ENCODE measurements around the gene PCBP2. TPM values are rescaled to one million over a fixed set of nuclear protein-coding genes. Genes with fewer than 3 reads are reported as not detected.

Gene PCBP2
- total and polyA plus RNA-seq, 4 experiments from 2014 or later: 88.0 to 858 (median 483) TPM

- Mint-ChIP-seq H3K27me3 (no peaks in the 10 kb centered on the region), H3K27ac (peak overlapping the region in 2 of 7 donors; percentile 4 to 48), H3K36me3 (peaks cover 15 to 53% of the 10 kb centered on the region in 2 donors), H3K9me3 (no peaks in the 10 kb centered on the region), H3K4me1 (peaks cover 4 to 13% (median 5%) of the 10 kb centered on the region in 4 donors), H3K4me3 (no peak overlapping the region)
- Histone ChIP-seq H3K36me3 (ENCODE audit: insufficient read depth, low read length) (peaks cover 19% of the 10 kb centered on the region), H3K27me3 (ENCODE audit: insufficient read depth, low read length) (no peaks in the 10 kb centered on the region), H3K9me3 (ENCODE audit: control insufficient read depth in 1 of 2, low read length in 2 of 2) (no peaks in the 10 kb centered on the region), H3K4me1 (ENCODE audit: insufficient read depth, low read length) (peaks cover 10% of the 10 kb centered on the region), H3K4me3 (ENCODE audit: low read length in 2 of 2) (no peak overlapping the region), H3K27ac (ENCODE audit: low read depth, low read length) (no peak overlapping the region)
- intact Hi-C loops (cut with micrococcal nuclease): no loop called here
- no peak for DNase-seq
- ChIA-PET CTCF (ENCODE audit: partially characterized antibody) (interaction anchor here (0.7 to 7.1 kb wide), 13 partner anchors 9 to 187 kb away, joined by 3 to 93 read pairs (median 13); partner anchors contain the start of genes AMHR2 and TARBP2), POLR2A (ENCODE audit: partially characterized antibody) (interaction anchor here (0.9 to 3.4 kb wide), 4 partner anchors 11 to 304 kb away, joined by 3 to 36 read pairs (median 4); partner anchors contain the start of genes MAP3K12, PRR13 and TARBP2)
Measured at GRCh38 chr12:53510181-53510812, 58.4 kb downstream of the PCBP2 start.

GRCh38 chr12:53513712-53514410 lies 62.0 kb downstream of the PCBP2 start:
- Histone ChIP-seq H3K4me3 (ENCODE audit: low read length in 2 of 2) (no peak overlapping the region), H3K27me3 (ENCODE audit: insufficient read depth, low read length) (no peaks in the 10 kb centered on the region), H3K27ac (ENCODE audit: low read depth, low read length) (no peak overlapping the region), H3K4me1 (ENCODE audit: insufficient read depth, low read length) (peaks cover 3% of the 10 kb centered on the region), H3K9me3 (ENCODE audit: control insufficient read depth in 1 of 2, low read length in 2 of 2) (no peaks in the 10 kb centered on the region), H3K36me3 (ENCODE audit: insufficient read depth, low read length) (peaks cover 49% of the 10 kb centered on the region)
- peaks cover 0 to 4% (median under 1%) of the 10 kb centered on the region in 4 donors for H3K4me1 Mint-ChIP-seq
- intact Hi-C loops (cut with micrococcal nuclease): no loop called here
- CTCF ChIA-PET (ENCODE audit: partially characterized antibody): interaction anchor here (1.0 to 7.1 kb wide), 3 partner anchors 37 to 161 kb away, joined by 3 to 93 read pairs (median 3); no protein-coding TSS in a partner anchor
- H3K9me3 Mint-ChIP-seq: no peaks in the 10 kb centered on the region
- H3K27ac Mint-ChIP-seq: peak overlapping the region in 6 of 7 donors; percentile 27 to 79 (median 38)
- no peak for DNase-seq
- no peaks in the 10 kb centered on the region for H3K27me3 Mint-ChIP-seq
- peak overlapping the region in 1 of 8 donors; percentile 37 for H3K4me3 Mint-ChIP-seq
- POLR2A ChIA-PET (ENCODE audit: partially characterized antibody): no interaction called here
- peaks cover 22 to 54% of the 10 kb centered on the region in 2 donors for H3K36me3 Mint-ChIP-seq

- Histone ChIP-seq H3K27ac (ENCODE audit: low read depth, low read length) (no peak overlapping the region), H3K4me3 (ENCODE audit: low read length in 2 of 2) (no peak overlapping the region), H3K9me3 (ENCODE audit: control insufficient read depth in 1 of 2, low read length in 2 of 2) (no peaks in the 10 kb centered on the region), H3K36me3 (ENCODE audit: insufficient read depth, low read length) (peaks cover 49% of the 10 kb centered on the region), H3K27me3 (ENCODE audit: insufficient read depth, low read length) (no peaks in the 10 kb centered on the region), H3K4me1 (ENCODE audit: insufficient read depth, low read length) (no peaks in the 10 kb centered on the region)
- H3K4me1 Mint-ChIP-seq: no peaks in the 10 kb centered on the region
- no peaks in the 10 kb centered on the region for H3K9me3 Mint-ChIP-seq
- DNase-seq: no peak
- peak overlapping the region in 3 of 7 donors; percentile 29 to 54 (median 36) for H3K27ac Mint-ChIP-seq
- no peak overlapping the region for H3K4me3 Mint-ChIP-seq
- POLR2A ChIA-PET (ENCODE audit: partially characterized antibody): no interaction called here
- no peaks in the 10 kb centered on the region for H3K27me3 Mint-ChIP-seq
- CTCF ChIA-PET (ENCODE audit: partially characterized antibody): interaction anchor here (1.0 to 1.3 kb wide), 2 partner anchors 37 to 162 kb away, joined by 3 to 4 read pairs; no protein-coding TSS in a partner anchor
- intact Hi-C loops (cut with micrococcal nuclease): no loop called here
- H3K36me3 Mint-ChIP-seq: peaks cover 22 to 60% of the 10 kb centered on the region in 2 donors
Measured at GRCh38 chr12:53514628-53515290, 62.9 kb downstream of the PCBP2 start.

GRCh38 chr12:53515291-53515680 lies 63.4 kb downstream of the PCBP2 start:
- ChIA-PET POLR2A (ENCODE audit: partially characterized antibody) (no interaction called here), CTCF (ENCODE audit: partially characterized antibody) (interaction anchor here (1.3 kb wide), 1 partner anchor 163 kb away, joined by 4 read pairs; no protein-coding TSS in a partner anchor)
- intact Hi-C loops (cut with micrococcal nuclease): no loop called here
- Mint-ChIP-seq H3K4me3 (no peak overlapping the region), H3K27me3 (no peaks in the 10 kb centered on the region), H3K36me3 (peaks cover 27 to 62% of the 10 kb centered on the region in 2 donors), H3K27ac (no peak overlapping the region), H3K9me3 (no peaks in the 10 kb centered on the region), H3K4me1 (no peaks in the 10 kb centered on the region)
- Histone ChIP-seq H3K4me3 (ENCODE audit: low read length in 2 of 2) (no peak overlapping the region), H3K9me3 (ENCODE audit: control insufficient read depth in 1 of 2, low read length in 2 of 2) (no peaks in the 10 kb centered on the region), H3K36me3 (ENCODE audit: insufficient read depth, low read length) (peaks cover 51% of the 10 kb centered on the region), H3K27ac (ENCODE audit: low read depth, low read length) (no peak overlapping the region), H3K4me1 (ENCODE audit: insufficient read depth, low read length) (no peaks in the 10 kb centered on the region), H3K27me3 (ENCODE audit: insufficient read depth, low read length) (no peaks in the 10 kb centered on the region)
- DNase-seq: no peak

- Histone ChIP-seq H3K9me3 (ENCODE audit: control insufficient read depth in 1 of 2, low read length in 2 of 2) (no peaks in the 10 kb centered on the region), H3K4me1 (ENCODE audit: insufficient read depth, low read length) (no peaks in the 10 kb centered on the region), H3K36me3 (ENCODE audit: insufficient read depth, low read length) (peaks cover 66% of the 10 kb centered on the region), H3K4me3 (ENCODE audit: low read length in 2 of 2) (no peak overlapping the region), H3K27ac (ENCODE audit: low read depth, low read length) (no peak overlapping the region), H3K27me3 (ENCODE audit: insufficient read depth, low read length) (no peaks in the 10 kb centered on the region)
- DNase-seq: no peak
- H3K9me3 Mint-ChIP-seq: no peaks in the 10 kb centered on the region
- ChIA-PET POLR2A (ENCODE audit: partially characterized antibody) (no interaction called here), CTCF (ENCODE audit: partially characterized antibody) (interaction anchor here (1.2 to 1.3 kb wide), 2 partner anchors 155 to 165 kb away, joined by 3 read pairs; no protein-coding TSS in a partner anchor)
- H3K4me3 Mint-ChIP-seq: no peak overlapping the region
- no peaks in the 10 kb centered on the region for H3K4me1 Mint-ChIP-seq
- intact Hi-C loops (cut with micrococcal nuclease): no loop called here
- peaks cover 39 to 68% of the 10 kb centered on the region in 2 donors for H3K36me3 Mint-ChIP-seq
- peak overlapping the region in 4 of 7 donors; percentile 17 to 71 (median 42) for H3K27ac Mint-ChIP-seq
- no peaks in the 10 kb centered on the region for H3K27me3 Mint-ChIP-seq
Measured at GRCh38 chr12:53516758-53517455, 65.0 kb downstream of the PCBP2 start.

- no peaks in the 10 kb centered on the region for H3K9me3 Mint-ChIP-seq
- H3K27me3 Mint-ChIP-seq: no peaks in the 10 kb centered on the region
- H3K4me3 ChIP-seq (ENCODE audit: low read length in 2 of 2): no peak overlapping the region
- POLR2A ChIA-PET (ENCODE audit: partially characterized antibody): no interaction called here
- peaks cover 45 to 68% of the 10 kb centered on the region in 2 donors for H3K36me3 Mint-ChIP-seq
- no peak overlapping the region for H3K4me3 Mint-ChIP-seq
- no peak overlapping the region for H3K27ac ChIP-seq (ENCODE audit: low read depth, low read length)
- peaks cover 68% of the 10 kb centered on the region for H3K36me3 ChIP-seq (ENCODE audit: insufficient read depth, low read length)
- no peaks in the 10 kb centered on the region for H3K9me3 ChIP-seq (ENCODE audit: control insufficient read depth in 1 of 2, low read length in 2 of 2)
- intact Hi-C loops (cut with micrococcal nuclease): no loop called here
- H3K27ac Mint-ChIP-seq: no peak overlapping the region
- no peaks in the 10 kb centered on the region for H3K4me1 ChIP-seq (ENCODE audit: insufficient read depth, low read length)
- no peaks in the 10 kb centered on the region for H3K27me3 ChIP-seq (ENCODE audit: insufficient read depth, low read length)
- DNase-seq: no peak
- H3K4me1 Mint-ChIP-seq: no peaks in the 10 kb centered on the region
- CTCF ChIA-PET (ENCODE audit: partially characterized antibody): interaction anchor here (1.0 to 1.3 kb wide), 2 partner anchors 9 to 157 kb away, joined by 3 to 5 read pairs; no protein-coding TSS in a partner anchor
Measured at GRCh38 chr12:53518381-53518780, 66.5 kb downstream of the PCBP2 start.

All from CD4-positive, alpha-beta memory T cell (primary cell).